ENCODE measurements around the gene OSCP1.

The OSCP1 gene

DNA sequence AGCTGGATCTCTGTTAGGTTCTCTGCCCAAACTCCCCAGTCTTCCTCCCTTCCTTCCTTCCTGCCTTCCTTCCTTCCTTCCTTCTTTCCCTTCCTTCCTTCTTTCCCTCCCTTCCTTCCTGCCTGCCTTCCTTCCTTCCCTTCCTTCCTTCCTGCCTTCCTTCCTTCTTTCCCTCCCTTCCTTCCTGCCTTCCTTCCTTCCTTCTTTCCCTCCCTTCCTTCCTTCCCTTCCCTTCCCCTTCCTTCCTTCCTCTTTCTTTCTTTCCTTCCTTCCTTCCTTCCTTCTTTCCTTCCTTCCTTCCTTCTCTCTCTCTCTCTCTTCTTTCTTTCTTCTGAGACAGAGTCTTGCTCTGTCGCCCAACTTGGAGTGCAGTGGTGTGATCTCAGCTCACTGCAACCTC, 43.8 kb downstream of the OSCP1 start:
- Histone ChIP-seq H2BK15ac (replicated peaks; ENCODE audit: low read depth) (no peak overlapping the region), H2AK5ac (ENCODE audit: low read length) (no peak overlapping the region), H3K79me1 (ENCODE audit: low read length) (no peaks in the 10 kb centered on the region), H4K8ac (ENCODE audit: low read depth, low read length) (no peak overlapping the region), H2BK120ac (ENCODE audit: low read depth, low read length) (no peak overlapping the region), H3K23ac (ENCODE audit: low read length) (no peak overlapping the region), H3K56ac (ENCODE audit: low read length) (no peak overlapping the region), H2BK5ac (ENCODE audit: low read length) (no peak overlapping the region), H3K4me3 (ENCODE audit: low read length) (no peak overlapping the region), H3K36me3 (ENCODE audit: control insufficient read depth, insufficient read depth, low read length) (no peaks in the 10 kb centered on the region), H3K4me1 (ENCODE audit: control insufficient read depth, low read depth, low read length) (no peaks in the 10 kb centered on the region), H3K9ac (ENCODE audit: low read length) (no peak overlapping the region), H3K27ac (ENCODE audit: low read depth, low read length) (no peak overlapping the region), H4K5ac (ENCODE audit: low read length) (no peak overlapping the region), H3K18ac (ENCODE audit: low read length) (no peak overlapping the region), H3K79me2 (ENCODE audit: control insufficient read depth, insufficient read depth, low read length) (no peaks in the 10 kb centered on the region), H3K4me2 (ENCODE audit: low read length) (no peak overlapping the region), H3K4ac (ENCODE audit: low read depth, low read length) (no peak overlapping the region), H3K27me3 (ENCODE audit: insufficient read depth, low read length, poor library complexity) (no peaks in the 10 kb centered on the region)
- no CpG with 5 or more reads among the region's 1 CpG for WGBS (ENCODE audit: extremely low coverage, insufficient coverage, low lambda C conversion rate)
- DNase-seq, result no peak

DNA sequence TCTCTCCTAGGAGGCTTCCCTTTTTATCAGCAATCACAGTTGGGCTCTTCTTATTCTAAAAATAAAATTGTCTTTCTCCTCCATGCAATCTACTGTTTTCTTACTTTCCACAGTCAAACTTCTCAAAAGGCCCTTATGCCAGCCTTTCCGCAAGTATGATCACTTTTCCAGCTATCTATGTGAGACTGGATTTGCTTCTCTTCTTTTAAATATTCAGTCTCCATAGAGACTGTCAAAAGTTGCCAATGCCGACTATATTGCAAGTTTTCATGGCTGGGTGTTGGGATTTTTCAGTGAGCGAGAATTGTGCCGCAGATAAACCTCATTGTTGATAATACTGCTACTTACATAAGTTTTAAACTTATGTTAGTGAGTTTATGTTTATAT, 47.8 kb downstream of the OSCP1 start:
- no peak overlapping the region for H3K4me3 ChIP-seq (ENCODE audit: low read length)
- no peak overlapping the region for H3K56ac ChIP-seq (ENCODE audit: low read length)
- no peak overlapping the region for H3K18ac ChIP-seq (ENCODE audit: low read length)
- no peaks in the 10 kb centered on the region for H3K79me1 ChIP-seq (ENCODE audit: low read length)
- H3K4me2 ChIP-seq (ENCODE audit: low read length), result no peak overlapping the region
- H3K27me3 ChIP-seq (ENCODE audit: insufficient read depth, low read length, poor library complexity), result no peaks in the 10 kb centered on the region
- H3K36me3 ChIP-seq (ENCODE audit: control insufficient read depth, insufficient read depth, low read length), result no peaks in the 10 kb centered on the region
- H3K79me2 ChIP-seq (ENCODE audit: control insufficient read depth, insufficient read depth, low read length), result no peaks in the 10 kb centered on the region
- H2AK5ac ChIP-seq (ENCODE audit: low read length), result no peak overlapping the region
- H4K8ac ChIP-seq (ENCODE audit: low read depth, low read length), result no peak overlapping the region
- WGBS (ENCODE audit: extremely low coverage, insufficient coverage, low lambda C conversion rate), result no CpG with 5 or more reads among the region's 4 CpGs
- no peak overlapping the region for H3K4ac ChIP-seq (ENCODE audit: low read depth, low read length)
- DNase-seq, result no peak
- no peak overlapping the region for H2BK5ac ChIP-seq (ENCODE audit: low read length)
- no peak overlapping the region for H2BK120ac ChIP-seq (ENCODE audit: low read depth, low read length)
- no peak overlapping the region for H2BK15ac ChIP-seq (replicated peaks; ENCODE audit: low read depth)
- no peak overlapping the region for H3K9ac ChIP-seq (ENCODE audit: low read length)
- no peak overlapping the region for H3K23ac ChIP-seq (ENCODE audit: low read length)
- H3K27ac ChIP-seq (ENCODE audit: low read depth, low read length), result no peak overlapping the region
- H3K4me1 ChIP-seq (ENCODE audit: control insufficient read depth, low read depth, low read length), result peaks cover 2% of the 10 kb centered on the region
- no peak overlapping the region for H4K5ac ChIP-seq (ENCODE audit: low read length)

DNA sequence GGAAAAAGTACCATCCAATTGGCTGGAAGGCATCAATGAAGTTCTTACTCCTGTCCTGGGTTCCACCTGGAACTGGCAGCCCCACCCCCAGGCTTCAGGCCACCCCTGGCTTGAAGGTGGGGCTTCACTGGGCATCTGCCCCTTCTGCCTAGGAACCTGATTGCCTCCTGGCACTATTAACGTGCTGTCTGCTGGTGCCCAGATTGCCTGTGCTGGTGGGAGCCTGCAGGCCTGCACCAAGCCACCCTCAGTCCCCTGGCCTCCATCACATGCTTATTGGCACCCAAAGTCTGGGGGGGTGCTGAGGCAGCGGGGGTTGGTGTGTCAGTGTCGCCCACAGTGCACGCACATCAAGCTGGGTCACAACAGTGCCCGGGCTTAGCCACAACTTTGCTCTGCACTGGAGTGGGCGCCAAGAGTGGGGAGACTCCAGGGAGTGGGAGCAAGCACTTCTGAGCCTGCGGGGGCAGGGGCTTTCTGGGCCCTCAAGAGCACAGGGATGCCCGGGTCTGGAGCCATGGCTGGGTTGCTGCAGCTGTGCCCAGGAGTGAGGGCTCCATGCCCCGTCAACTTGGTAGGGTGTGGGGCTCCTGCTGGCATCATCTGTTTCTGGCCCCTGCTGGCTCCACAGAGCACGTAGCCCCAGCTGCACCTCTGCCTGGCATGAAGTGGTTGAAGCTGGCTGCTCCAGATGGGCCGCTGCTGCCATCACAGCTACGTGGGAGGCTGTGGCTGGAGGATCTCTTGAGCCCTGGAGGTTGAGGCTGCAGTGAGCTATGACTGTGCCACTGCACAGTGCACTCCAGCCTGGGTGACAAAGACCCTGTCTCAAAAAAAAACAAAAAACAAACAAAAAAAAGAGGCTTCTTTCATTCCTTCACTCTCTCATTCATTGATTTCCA, 48.4 kb downstream of the OSCP1 start:
- DNase-seq, result no peak
- peak overlapping the region; percentile 96 for H3K56ac ChIP-seq (ENCODE audit: low read length)
- H3K36me3 ChIP-seq (ENCODE audit: control insufficient read depth, insufficient read depth, low read length), result no peaks in the 10 kb centered on the region
- H2BK15ac ChIP-seq (replicated peaks; ENCODE audit: low read depth), result no peak overlapping the region
- H3K9ac ChIP-seq (ENCODE audit: low read length), result peak overlapping the region; percentile 86
- no peak overlapping the region for H2BK120ac ChIP-seq (ENCODE audit: low read depth, low read length)
- no peak overlapping the region for H3K18ac ChIP-seq (ENCODE audit: low read length)
- no peaks in the 10 kb centered on the region for H3K79me2 ChIP-seq (ENCODE audit: control insufficient read depth, insufficient read depth, low read length)
- no CpG with 5 or more reads among the region's 12 CpGs for WGBS (ENCODE audit: extremely low coverage, insufficient coverage, low lambda C conversion rate)
- H3K27ac ChIP-seq (ENCODE audit: low read depth, low read length), result peak overlapping the region; percentile 55
- no peak overlapping the region for H3K23ac ChIP-seq (ENCODE audit: low read length)
- peaks cover 2% of the 10 kb centered on the region for H3K4me1 ChIP-seq (ENCODE audit: control insufficient read depth, low read depth, low read length)
- H3K4me2 ChIP-seq (ENCODE audit: low read length), result peak overlapping the region; percentile 94
- no peak overlapping the region for H2AK5ac ChIP-seq (ENCODE audit: low read length)
- no peaks in the 10 kb centered on the region for H3K27me3 ChIP-seq (ENCODE audit: insufficient read depth, low read length, poor library complexity)
- no peak overlapping the region for H4K5ac ChIP-seq (ENCODE audit: low read length)
- H3K4me3 ChIP-seq (ENCODE audit: low read length), result no peak overlapping the region
- H4K8ac ChIP-seq (ENCODE audit: low read depth, low read length), result no peak overlapping the region
- H2BK5ac ChIP-seq (ENCODE audit: low read length), result no peak overlapping the region
- no peaks in the 10 kb centered on the region for H3K79me1 ChIP-seq (ENCODE audit: low read length)
- no peak overlapping the region for H3K4ac ChIP-seq (ENCODE audit: low read depth, low read length)

DNA sequence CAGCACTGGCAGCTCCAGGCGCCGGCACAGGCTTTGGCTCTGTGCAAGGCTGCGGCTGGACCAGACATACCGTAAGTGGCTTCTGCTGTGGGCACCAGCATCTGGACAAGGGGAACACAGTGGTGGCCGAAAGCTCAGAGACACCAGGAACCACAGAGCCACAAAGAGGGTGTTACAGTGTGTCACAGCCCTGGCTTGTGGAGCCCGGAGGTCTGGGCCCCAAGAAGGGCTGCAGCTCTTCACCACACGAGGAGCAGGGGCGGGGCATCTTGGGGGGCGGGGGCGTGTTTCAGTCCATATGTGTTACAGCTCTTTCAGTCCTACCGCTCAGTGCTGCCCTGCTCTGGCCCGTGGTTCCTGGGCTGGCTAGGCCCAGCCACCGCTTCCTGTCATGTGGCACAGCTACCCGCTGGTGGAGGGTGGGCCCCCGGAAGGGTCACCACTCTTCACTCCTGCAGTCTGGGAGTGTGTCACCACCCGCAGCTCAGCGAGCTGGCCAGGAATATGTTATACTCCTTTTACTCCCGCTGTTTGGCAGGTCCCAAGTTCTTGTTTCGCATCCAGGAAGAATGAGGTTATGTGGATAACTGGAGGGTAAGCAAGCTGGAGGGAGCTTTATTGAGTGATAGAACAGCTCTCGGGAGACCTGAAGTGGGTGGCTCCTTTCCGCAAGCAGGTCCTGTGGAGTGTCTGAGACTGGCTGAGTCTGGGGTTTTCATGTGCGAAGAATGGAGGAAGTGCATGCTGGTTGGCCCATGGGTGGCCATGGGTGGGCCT, 49.2 kb downstream of the OSCP1 start:
- Histone ChIP-seq H3K79me1 (ENCODE audit: low read length) (peaks cover 4% of the 10 kb centered on the region), H2BK120ac (ENCODE audit: low read depth, low read length) (no peak overlapping the region), H3K27me3 (ENCODE audit: insufficient read depth, low read length, poor library complexity) (no peaks in the 10 kb centered on the region), H3K4me3 (ENCODE audit: low read length) (peak overlapping the region; percentile 61), H2BK15ac (replicated peaks; ENCODE audit: low read depth) (no peak overlapping the region), H3K23ac (ENCODE audit: low read length) (peak overlapping the region; percentile 15), H4K8ac (ENCODE audit: low read depth, low read length) (no peak overlapping the region), H2BK5ac (ENCODE audit: low read length) (peak overlapping the region; percentile 80), H3K4me1 (ENCODE audit: control insufficient read depth, low read depth, low read length) (peaks cover 5% of the 10 kb centered on the region), H3K9ac (ENCODE audit: low read length) (peak overlapping the region; percentile 86), H2AK5ac (ENCODE audit: low read length) (peak overlapping the region; percentile 98), H4K5ac (ENCODE audit: low read length) (no peak overlapping the region), H3K56ac (ENCODE audit: low read length) (peak overlapping the region; percentile 96), H3K4me2 (ENCODE audit: low read length) (peak overlapping the region; percentile 94), H3K27ac (ENCODE audit: low read depth, low read length) (peak overlapping the region; percentile 55), H3K79me2 (ENCODE audit: control insufficient read depth, insufficient read depth, low read length) (peaks cover 6% of the 10 kb centered on the region), H3K18ac (ENCODE audit: low read length) (no peak overlapping the region), H3K36me3 (ENCODE audit: control insufficient read depth, insufficient read depth, low read length) (no peaks in the 10 kb centered on the region), H3K4ac (ENCODE audit: low read depth, low read length) (peak overlapping the region; percentile 40)
- DNase-seq, result peak; percentile 97
- no CpG with 5 or more reads among the region's 22 CpGs for WGBS (ENCODE audit: extremely low coverage, insufficient coverage, low lambda C conversion rate)

- H3K79me2 ChIP-seq (ENCODE audit: control insufficient read depth, insufficient read depth, low read length), result peaks cover 6% of the 10 kb centered on the region
- peak overlapping the region; percentile 98 for H2AK5ac ChIP-seq (ENCODE audit: low read length)
- no peak overlapping the region for H3K4me3 ChIP-seq (ENCODE audit: low read length)
- H3K9ac ChIP-seq (ENCODE audit: low read length), result peak overlapping the region; percentile 66
- no peak overlapping the region for H2BK120ac ChIP-seq (ENCODE audit: low read depth, low read length)
- H3K4ac ChIP-seq (ENCODE audit: low read depth, low read length), result peak overlapping the region; percentile 40
- no peak overlapping the region for H4K5ac ChIP-seq (ENCODE audit: low read length)
- peak overlapping the region; percentile 0 for H3K4me2 ChIP-seq (ENCODE audit: low read length)
- no peak overlapping the region for H3K18ac ChIP-seq (ENCODE audit: low read length)
- H3K27ac ChIP-seq (ENCODE audit: low read depth, low read length), result peak overlapping the region; percentile 22
- peak overlapping the region; percentile 15 for H3K23ac ChIP-seq (ENCODE audit: low read length)
- H3K27me3 ChIP-seq (ENCODE audit: insufficient read depth, low read length, poor library complexity), result no peaks in the 10 kb centered on the region
- H3K56ac ChIP-seq (ENCODE audit: low read length), result peak overlapping the region; percentile 92
- H3K36me3 ChIP-seq (ENCODE audit: control insufficient read depth, insufficient read depth, low read length), result no peaks in the 10 kb centered on the region
- no peak overlapping the region for H4K8ac ChIP-seq (ENCODE audit: low read depth, low read length)
- no peak for DNase-seq
- H3K79me1 ChIP-seq (ENCODE audit: low read length), result peaks cover 4% of the 10 kb centered on the region
- no CpG with 5 or more reads among the region's 10 CpGs for WGBS (ENCODE audit: extremely low coverage, insufficient coverage, low lambda C conversion rate)
- peak overlapping the region; percentile 39 for H2BK5ac ChIP-seq (ENCODE audit: low read length)
- no peak overlapping the region for H2BK15ac ChIP-seq (replicated peaks; ENCODE audit: low read depth)
- H3K4me1 ChIP-seq (ENCODE audit: control insufficient read depth, low read depth, low read length), result peaks cover 5% of the 10 kb centered on the region
These were observed 49.8 kb downstream of the OSCP1 start for GRCh38 chr1:36400514-36400824.
